K562 (cell line): Measurements from ENCODE around the gene SLX9.

Source experiments
- CTCF ChIP-seq, 3 experiments: IDR thresholded peaks in 2 of 3; conservative IDR thresholded peaks in 1 of 3; 2 replicates each; pipeline ENCODE4 v1.5.1; 2011 to 2012; ENCODE audit warnings: low read length in 3 of 3, mild to moderate bottlenecking in 3 of 3, control low read depth in 2 of 3, improper control_type of control experiment in 1 of 3, inconsistent platforms in 1 of 3, low read depth in 1 of 3, mixed read lengths in 1 of 3, moderate library complexity in 1 of 3; ENCODE audit not compliant: insufficient read depth in 2 of 3
- DMBX1 ChIP-seq: fragments of 250-450 bp; sonication (Bioruptor Pico); IDR thresholded peaks from 2 replicates; pipeline ENCODE4 v1.8.0; 2022; ENCODE audit warnings: inconsistent platforms, mild to moderate bottlenecking, moderate library complexity, borderline replicate concordance
- EZH2 ChIP-seq: IDR thresholded peaks from 2 replicates; pipeline ENCODE4 v1.6.1; 2012; ENCODE audit warnings: low read depth, mild to moderate bottlenecking, inconsistent platforms, low read length, borderline replicate concordance
- POLR2AphosphoS5 ChIP-seq: IDR thresholded peaks from 2 replicates; pipeline ENCODE4 v1.6.1; 2011; ENCODE audit warnings: mild to moderate bottlenecking, low read depth, low read length, moderate library complexity; ENCODE audit not compliant: control insufficient read depth, insufficient read depth
- REST ChIP-seq, 2 experiments: fragments of 450-650 bp; formaldehyde crosslinking in 1 of 2; IDR thresholded peaks; 2 replicates each; pipeline versions ENCODE4 v1.4.0 to v1.6.1; 2014 to 2020; ENCODE audit warnings: mild to moderate bottlenecking in 2 of 2, borderline replicate concordance in 1 of 2, low read depth in 1 of 2
- SOX6 ChIP-seq: fragments of 450-650 bp; IDR thresholded peaks from 2 replicates; pipeline ENCODE4 v1.6.1; 2014; ENCODE audit warnings: mild to moderate bottlenecking
- YY1 ChIP-seq, 3 experiments: IDR thresholded peaks; 2 replicates each; pipeline ENCODE4 v1.6.1; 2011; ENCODE audit warnings: low read length in 2 of 3, mild to moderate bottlenecking in 2 of 3, moderate library complexity in 2 of 3, borderline replicate concordance in 1 of 3, control low read depth in 1 of 3, low read depth in 1 of 3; ENCODE audit not compliant: insufficient read depth in 3 of 3, insufficient replicate concordance in 2 of 3, control insufficient read depth in 1 of 3, insufficient read length in 1 of 3; ENCODE audit errors: extremely low read depth in 1 of 3
- ZKSCAN1 ChIP-seq: fragments of 150-350 bp; IDR thresholded peaks from 2 replicates; pipeline ENCODE4 v1.6.1; 2016; ENCODE audit warnings: low read depth, low read length
- ZNF609 ChIP-seq: sonication (generic); formaldehyde crosslinking; IDR thresholded peaks from 2 replicates; pipeline ENCODE4 v1.8.1; 2023; ENCODE audit warnings: missing genetic modification reagents, mild to moderate bottlenecking, borderline replicate concordance
- ZNF699 ChIP-seq: fragments of 250-450 bp; sonication (Bioruptor Pico); IDR thresholded peaks from 2 replicates; pipeline ENCODE4 v1.8.0; 2021; ENCODE audit warnings: mild to moderate bottlenecking, moderate library complexity; ENCODE audit not compliant: insufficient replicate concordance

GRCh38 chr21:44986471-44987291 is 46.9 kb downstream of the SLX9 start:
- TF ChIP-seq YY1 (IDR thresholded peaks at IDR 0.05; ENCODE audit: borderline replicate concordance in 1 of 3, control insufficient read depth in 1 of 3, extremely low read depth in 1 of 3, insufficient read depth in 3 of 3, insufficient read length in 1 of 3, insufficient replicate concordance in 2 of 3, low read depth in 1 of 3, low read length in 2 of 3) (no peak), ZNF609 (CRISPR knock-in tag) (no peak), POLR2AphosphoS5 (no peak), ZNF699 (CRISPR knock-in tag) (no peak), CTCF (IDR thresholded peaks at IDR 0.05 in 2 of 3, conservative IDR thresholded peaks at IDR 0.05 in 1 of 3; ENCODE audit: insufficient read depth in 2 of 3, low read depth in 1 of 3, low read length in 3 of 3) (no peak), SOX6 (no peak), DMBX1 (CRISPR knock-in tag) (no peak), REST (IDR thresholded peaks at IDR 0.05; ENCODE audit: borderline replicate concordance) (no peak), REST (CRISPR knock-in tag; IDR thresholded peaks at IDR 0.05; ENCODE audit: low read depth) (no peak), ZKSCAN1 (no peak), EZH2 (no peak)
